ENCODE results near the gene SLC16A9.

The SLC16A9 gene

GRCh38 chr10:59633063-59633462 is 76.6 kb downstream of the SLC16A9 start:
- TF ChIP-seq POLR2AphosphoS5 (IDR thresholded peaks at IDR 0.05; ENCODE audit: low read depth, low read length) (no peak), POLR2A (IDR thresholded peaks at IDR 0.05; ENCODE audit: low read depth, low read length) (no peak), TAF1 (IDR thresholded peaks at IDR 0.05; ENCODE audit: borderline replicate concordance, low read depth, low read length) (no peak)
- no peak for FAIRE-seq
- no peak for DNase-seq (ENCODE audit: insufficient read length)

GRCh38 chr10:59631882-59632807 is 77.5 kb downstream of the SLC16A9 start:
- FAIRE-seq (no peak), DNase-seq (ENCODE audit: insufficient read length) (no peak)
- TF ChIP-seq TAF1 (IDR thresholded peaks at IDR 0.05; ENCODE audit: borderline replicate concordance, low read depth, low read length) (no peak), POLR2AphosphoS5 (IDR thresholded peaks at IDR 0.05; ENCODE audit: low read depth, low read length) (no peak), POLR2A (IDR thresholded peaks at IDR 0.05; ENCODE audit: low read depth, low read length) (no peak)

GRCh38 chr10:59631237-59631636 is 78.4 kb downstream of the SLC16A9 start:
- DNase-seq (ENCODE audit: insufficient read length), result no peak
- TF ChIP-seq TAF1 (IDR thresholded peaks at IDR 0.05; ENCODE audit: borderline replicate concordance, low read depth, low read length) (no peak), POLR2AphosphoS5 (IDR thresholded peaks at IDR 0.05; ENCODE audit: low read depth, low read length) (no peak), POLR2A (IDR thresholded peaks at IDR 0.05; ENCODE audit: low read depth, low read length) (no peak)
- FAIRE-seq, result no peak

- DNase-seq (ENCODE audit: insufficient read length), result no peak
- TF ChIP-seq POLR2AphosphoS5 (IDR thresholded peaks at IDR 0.05; ENCODE audit: low read depth, low read length), result no peak
- no peak for TF ChIP-seq TAF1 (IDR thresholded peaks at IDR 0.05; ENCODE audit: borderline replicate concordance, low read depth, low read length)
- TF ChIP-seq POLR2A (IDR thresholded peaks at IDR 0.05; ENCODE audit: low read depth, low read length), result no peak
- no peak for FAIRE-seq
Observed at GRCh38 chr10:59628965-59629364, 80.7 kb downstream of the SLC16A9 start.

GRCh38 chr10:59628456-59628855 is 81.2 kb downstream of the SLC16A9 start:
- no peak for FAIRE-seq
- TF ChIP-seq POLR2AphosphoS5 (IDR thresholded peaks at IDR 0.05; ENCODE audit: low read depth, low read length), result no peak
- no peak for TF ChIP-seq POLR2A (IDR thresholded peaks at IDR 0.05; ENCODE audit: low read depth, low read length)
- TF ChIP-seq TAF1 (IDR thresholded peaks at IDR 0.05; ENCODE audit: borderline replicate concordance, low read depth, low read length), result no peak
- DNase-seq (ENCODE audit: insufficient read length), result no peak

- no peak for TF ChIP-seq POLR2A (IDR thresholded peaks at IDR 0.05; ENCODE audit: low read depth, low read length)
- TF ChIP-seq TAF1 (IDR thresholded peaks at IDR 0.05; ENCODE audit: borderline replicate concordance, low read depth, low read length), result no peak
- no peak for TF ChIP-seq POLR2AphosphoS5 (IDR thresholded peaks at IDR 0.05; ENCODE audit: low read depth, low read length)
- DNase-seq (ENCODE audit: insufficient read length), result no peak
- FAIRE-seq, result no peak
Observed at GRCh38 chr10:59627366-59628018, 82.2 kb downstream of the SLC16A9 start.

GRCh38 chr10:59626523-59626869 is 83.2 kb downstream of the SLC16A9 start:
- DNase-seq (ENCODE audit: insufficient read length), result no peak
- TF ChIP-seq POLR2AphosphoS5 (IDR thresholded peaks at IDR 0.05; ENCODE audit: low read depth, low read length), result no peak
- no peak for FAIRE-seq

GRCh38 chr10:59625721-59626522 is 83.7 kb downstream of the SLC16A9 start:
- peak; percentile 27 for DNase-seq (ENCODE audit: insufficient read length)
- TF ChIP-seq TAF1 (IDR thresholded peaks at IDR 0.05; ENCODE audit: borderline replicate concordance, low read depth, low read length), result no peak
- no peak for TF ChIP-seq POLR2A (IDR thresholded peaks at IDR 0.05; ENCODE audit: low read depth, low read length)
- no peak for TF ChIP-seq POLR2AphosphoS5 (IDR thresholded peaks at IDR 0.05; ENCODE audit: low read depth, low read length)
- peak; percentile 77 for FAIRE-seq

GRCh38 chr10:59624951-59625350 is 84.7 kb downstream of the SLC16A9 start:
- FAIRE-seq (no peak), DNase-seq (ENCODE audit: insufficient read length) (no peak)
- no peak for TF ChIP-seq POLR2A (IDR thresholded peaks at IDR 0.05; ENCODE audit: low read depth, low read length)
- TF ChIP-seq TAF1 (IDR thresholded peaks at IDR 0.05; ENCODE audit: borderline replicate concordance, low read depth, low read length), result no peak
- TF ChIP-seq POLR2AphosphoS5 (IDR thresholded peaks at IDR 0.05; ENCODE audit: low read depth, low read length), result no peak

- no peak for FAIRE-seq
- TF ChIP-seq POLR2AphosphoS5 (IDR thresholded peaks at IDR 0.05; ENCODE audit: low read depth, low read length) (no peak), TAF1 (IDR thresholded peaks at IDR 0.05; ENCODE audit: borderline replicate concordance, low read depth, low read length) (no peak), POLR2A (IDR thresholded peaks at IDR 0.05; ENCODE audit: low read depth, low read length) (no peak)
- no peak for DNase-seq (ENCODE audit: insufficient read length)
Observed at GRCh38 chr10:59624136-59624535, 85.5 kb downstream of the SLC16A9 start.

All from GM12892 (cell line).